OCI-LY7 (cell line): ENCODE measurements around the gene STK35. TPM values are rescaled to one million over a fixed set of nuclear protein-coding genes. Genes with fewer than 3 reads are reported as not detected.

ENCODE experiments used
- BruUV-seq: library from RNA; stranded (reverse); fragments of 400-500 nt; replicated peaks from 2 replicates; lab custom pipeline; 2021; lab: Mats Ljungman, UMichigan
- CTCF ChIA-PET: fragments of 300-600 bp; sonication (Branson Sonifier 250); formaldehyde crosslinking; loops from one replicate; lab custom pipeline; 2022; ENCODE audit warnings: antibody characterized with exemption; ENCODE audit not compliant: unreplicated experiment; lab: Charles Lee
- POLR2A ChIA-PET: fragments of 300-600 bp; sonication (Branson Sonifier 250); formaldehyde crosslinking; loops from one replicate; lab custom pipeline; 2022; ENCODE audit warnings: antibody characterized with exemption; lab: Charles Lee
- DNase-seq: peaks from one replicate; pipeline ENCODE4 v3.0.0-alpha.2; 2015; ENCODE audit warnings: low spot score
- H2AFZ ChIP-seq: fragments of 200-600 bp; sonication (generic), shearing (Covaris generic); 2 replicates; pipeline ENCODE4 v1.6.1; 2014; ENCODE audit warnings: mild to moderate bottlenecking, antibody characterized with exemption, low read length, moderate library complexity
- H3K27ac ChIP-seq: fragments of 200-600 bp; sonication (generic); 2 replicates; pipeline ENCODE4 v1.5.1; 2014; ENCODE audit warnings: mixed run types, low read depth, mild to moderate bottlenecking, moderate library complexity, low read length, inconsistent platforms; ENCODE audit not compliant: poor library complexity, severe bottlenecking
- H3K36me3 ChIP-seq: fragments of 200-600 bp; sonication (generic); 2 replicates; pipeline ENCODE4 v1.6.1; 2014; ENCODE audit warnings: mild to moderate bottlenecking, antibody characterized with exemption, low read length, moderate library complexity, mixed read lengths; ENCODE audit not compliant: insufficient read depth
- H3K4me1 ChIP-seq: fragments of 200-600 bp; sonication (generic); 2 replicates; pipeline ENCODE4 v1.5.1; 2014; ENCODE audit warnings: mild to moderate bottlenecking, low read length; ENCODE audit not compliant: insufficient read depth, poor library complexity, severe bottlenecking
- H3K4me2 ChIP-seq: fragments of 200-600 bp; sonication (generic); 2 replicates; pipeline ENCODE4 v1.6.1; 2014; ENCODE audit warnings: mild to moderate bottlenecking, low read length
- H3K4me3 ChIP-seq: fragments of 200-600 bp; sonication (generic); 2 replicates; pipeline ENCODE4 v1.5.1; 2014; ENCODE audit warnings: mild to moderate bottlenecking, low read depth, low read length; ENCODE audit not compliant: poor library complexity, severe bottlenecking
- H3K79me2 ChIP-seq: fragments of 200-600 bp; sonication (generic); 2 replicates; pipeline ENCODE4 v1.6.1; 2016; ENCODE audit warnings: low read depth, mild to moderate bottlenecking, low read length, moderate library complexity, mixed read lengths; ENCODE audit not compliant: insufficient read depth
- H3K9me2 ChIP-seq: fragments of 200-600 bp; sonication (generic); 2 replicates; pipeline ENCODE4 v1.6.1; 2016; ENCODE audit warnings: mild to moderate bottlenecking, low read length, mixed read lengths; ENCODE audit not compliant: insufficient read depth
- H3K9me3 ChIP-seq: fragments of 200-600 bp; sonication (generic); 2 replicates; pipeline ENCODE4 v1.6.1; 2014; ENCODE audit warnings: mild to moderate bottlenecking, mixed run types, low read length, mixed read lengths
- H4K20me1 ChIP-seq: fragments of 200-600 bp; sonication (generic); 2 replicates; pipeline ENCODE4 v1.6.1; 2014; ENCODE audit warnings: mild to moderate bottlenecking, antibody characterized with exemption, low read length, moderate library complexity, mixed read lengths; ENCODE audit not compliant: insufficient read depth
- EZH2phosphoT487 ChIP-seq: fragments of 200-600 bp; sonication (generic); IDR thresholded peaks from 2 replicates; pipeline ENCODE4 v1.6.1; 2018; ENCODE audit warnings: low read depth, borderline replicate concordance, mild to moderate bottlenecking, mixed run types, antibody characterized with exemption, low read length, moderate library complexity, mixed read lengths
- intact Hi-C: fragments of 100-400 bp; cut with micrococcal nuclease; formaldehyde crosslinking; loops from one replicate; pipeline ENCODE4 v1.10.0; 2022; ENCODE audit not compliant: unreplicated experiment
- total RNA-seq, 2 experiments: library from RNA; depleted of rRNA in 1 of 2; stranded (reverse); fragments of >200 nt in 1 of 2; shearing (Covaris generic) in 1 of 2; gene quantifications; 2 replicates each; pipeline ENCODE4 v1.2.3, GENCODE V29; 2014 to 2022
- TF ChIP-seq, protein P1 (sequence below): fragments of 200-600 bp; sonication (generic); conservative IDR thresholded peaks from 2 replicates; pipeline ENCODE4 v1.5.1; 2014; ENCODE audit warnings: mild to moderate bottlenecking, antibody characterized with exemption, low read length, moderate library complexity, mixed read lengths

The STK35 gene
- total RNA-seq, 2 experiments from 2014 or later = 21.4 to 22.3 TPM

DNA sequence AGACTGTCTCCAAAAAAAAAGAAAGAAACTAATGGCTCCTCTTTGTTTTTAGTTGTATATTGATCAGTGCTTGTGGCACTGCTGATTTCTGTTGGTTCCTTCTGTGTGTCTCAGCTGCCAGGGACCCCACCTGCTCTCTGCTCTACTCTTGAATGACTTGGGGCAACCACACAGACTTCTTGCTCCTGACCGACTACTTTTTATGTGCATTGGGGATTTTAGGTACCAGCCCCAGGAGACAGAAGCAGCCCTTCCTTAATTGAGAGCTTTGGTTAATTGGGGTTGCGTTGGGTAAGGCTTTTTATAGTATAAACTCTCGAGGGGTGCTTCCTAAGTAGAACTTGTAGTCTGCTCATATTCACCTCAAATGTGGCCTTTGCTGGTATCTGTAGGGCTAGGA lies 6.9 kb downstream of the STK35 start:
- no peak overlapping the region for H3K4me2 ChIP-seq

DNA sequence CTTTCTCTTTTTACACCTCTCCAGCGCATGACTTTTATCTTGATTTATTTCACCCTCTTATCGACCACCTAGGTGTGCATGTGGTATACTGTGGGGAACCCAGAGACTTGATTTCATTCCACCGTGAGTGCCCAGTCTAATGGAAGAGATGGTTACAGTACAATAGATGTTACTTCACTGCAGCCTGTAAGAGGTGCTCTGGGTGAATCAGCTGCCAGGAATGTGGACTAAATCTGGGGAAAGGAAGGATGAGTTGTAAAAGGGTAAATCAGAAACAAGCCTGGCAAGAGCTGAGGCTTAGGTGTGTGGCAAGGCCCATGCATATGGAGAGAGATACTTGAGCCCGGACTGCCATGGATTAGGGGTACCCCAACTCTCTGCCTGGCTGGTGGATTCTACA lies 7.4 kb downstream of the STK35 start:
- peaks cover 86% of the 10 kb centered on the region for H3K36me3 ChIP-seq
- intact Hi-C loops = no loop called here
- H3K27ac ChIP-seq = no peak overlapping the region
- no peak for DNase-seq
- no peak overlapping the region for H3K4me3 ChIP-seq
- no TSS peak for BruUV-seq
- H3K79me2 ChIP-seq = peaks cover 92% of the 10 kb centered on the region
- no peak overlapping the region for H2AFZ ChIP-seq
- ChIA-PET CTCF (no interaction called here), POLR2A (no interaction called here)
- TF ChIP-seq, protein P1, sequence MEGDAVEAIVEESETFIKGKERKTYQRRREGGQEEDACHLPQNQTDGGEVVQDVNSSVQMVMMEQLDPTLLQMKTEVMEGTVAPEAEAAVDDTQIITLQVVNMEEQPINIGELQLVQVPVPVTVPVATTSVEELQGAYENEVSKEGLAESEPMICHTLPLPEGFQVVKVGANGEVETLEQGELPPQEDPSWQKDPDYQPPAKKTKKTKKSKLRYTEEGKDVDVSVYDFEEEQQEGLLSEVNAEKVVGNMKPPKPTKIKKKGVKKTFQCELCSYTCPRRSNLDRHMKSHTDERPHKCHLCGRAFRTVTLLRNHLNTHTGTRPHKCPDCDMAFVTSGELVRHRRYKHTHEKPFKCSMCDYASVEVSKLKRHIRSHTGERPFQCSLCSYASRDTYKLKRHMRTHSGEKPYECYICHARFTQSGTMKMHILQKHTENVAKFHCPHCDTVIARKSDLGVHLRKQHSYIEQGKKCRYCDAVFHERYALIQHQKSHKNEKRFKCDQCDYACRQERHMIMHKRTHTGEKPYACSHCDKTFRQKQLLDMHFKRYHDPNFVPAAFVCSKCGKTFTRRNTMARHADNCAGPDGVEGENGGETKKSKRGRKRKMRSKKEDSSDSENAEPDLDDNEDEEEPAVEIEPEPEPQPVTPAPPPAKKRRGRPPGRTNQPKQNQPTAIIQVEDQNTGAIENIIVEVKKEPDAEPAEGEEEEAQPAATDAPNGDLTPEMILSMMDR = no peak
- TF ChIP-seq EZH2phosphoT487 = no peak
- peaks cover 43% of the 10 kb centered on the region for H4K20me1 ChIP-seq
- no peaks in the 10 kb centered on the region for H3K9me3 ChIP-seq
- no peak overlapping the region for H3K4me2 ChIP-seq
- H3K9me2 ChIP-seq = no peaks in the 10 kb centered on the region
- peaks cover 15% of the 10 kb centered on the region for H3K4me1 ChIP-seq

More for the DNA sequence above, 6.9 kb downstream of the STK35 start:
- H4K20me1 ChIP-seq = peaks cover 48% of the 10 kb centered on the region
- no peak overlapping the region for H3K4me3 ChIP-seq
- TF ChIP-seq, protein P1 = no peak
- no peak for TF ChIP-seq EZH2phosphoT487
- intact Hi-C loops = no loop called here
- H2AFZ ChIP-seq = no peak overlapping the region
- ChIA-PET CTCF (no interaction called here), POLR2A (no interaction called here)
- no peak for DNase-seq
- no TSS peak for BruUV-seq
- H3K79me2 ChIP-seq = peaks cover 96% of the 10 kb centered on the region
- H3K9me3 ChIP-seq = no peaks in the 10 kb centered on the region
- peaks cover 16% of the 10 kb centered on the region for H3K4me1 ChIP-seq
- H3K9me2 ChIP-seq = no peaks in the 10 kb centered on the region
- peaks cover 82% of the 10 kb centered on the region for H3K36me3 ChIP-seq
- H3K27ac ChIP-seq = no peak overlapping the region

DNA sequence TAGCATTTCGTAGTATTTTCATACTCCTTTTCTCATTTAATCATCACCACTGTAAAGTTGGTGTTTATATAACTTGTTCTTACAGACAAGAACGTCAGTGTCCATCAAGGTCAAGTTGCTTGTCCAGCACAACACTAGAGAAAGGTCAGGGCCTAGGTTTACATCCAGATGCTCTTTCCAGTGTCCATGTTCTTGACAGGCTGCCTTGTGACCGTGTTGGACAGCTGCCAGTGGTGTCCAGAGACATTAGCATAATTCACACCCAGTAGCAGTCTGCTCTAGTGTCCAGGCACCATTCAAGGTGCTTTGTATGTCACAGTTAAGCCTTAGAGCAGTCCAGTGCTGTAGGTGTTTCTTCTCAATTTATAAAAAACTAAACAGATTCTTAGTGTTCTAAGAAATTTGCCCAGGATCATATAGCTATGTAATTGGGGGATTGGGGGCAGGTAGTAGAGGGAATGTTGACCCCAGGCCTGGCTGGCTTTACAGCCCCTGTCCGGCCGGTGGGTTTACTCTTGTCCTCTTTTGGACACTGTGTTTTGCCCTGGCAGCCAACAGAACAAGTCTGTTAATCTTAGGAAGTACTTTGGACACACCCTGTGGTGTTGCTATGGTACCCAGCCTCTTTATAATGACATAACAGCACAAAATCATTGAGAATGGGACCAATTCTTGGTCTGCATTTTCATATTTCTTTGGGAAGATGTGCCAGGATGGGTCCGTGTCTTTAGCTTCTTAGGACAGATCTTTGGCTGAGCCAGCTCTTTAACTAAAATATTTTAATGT lies 8.0 kb downstream of the STK35 start:
- peaks cover 9% of the 10 kb centered on the region for H3K4me1 ChIP-seq
- intact Hi-C loops = no loop called here
- no peaks in the 10 kb centered on the region for H3K9me2 ChIP-seq
- no peaks in the 10 kb centered on the region for H3K9me3 ChIP-seq
- ChIA-PET POLR2A (interaction anchor here (1.3 kb wide), 1 partner anchor 12 kb away, joined by 3 read pairs; no protein-coding TSS in a partner anchor), CTCF (no interaction called here)
- no peak overlapping the region for H3K4me3 ChIP-seq
- H2AFZ ChIP-seq = no peak overlapping the region
- H3K79me2 ChIP-seq = peaks cover 86% of the 10 kb centered on the region
- H3K4me2 ChIP-seq = peak overlapping the region; percentile 24; the same call in 1 of the 2 replicates
- TF ChIP-seq, protein P1 = no peak
- TF ChIP-seq EZH2phosphoT487 = no peak
- no peak for DNase-seq
- peaks cover 43% of the 10 kb centered on the region for H4K20me1 ChIP-seq
- no TSS peak for BruUV-seq
- H3K36me3 ChIP-seq = peaks cover 92% of the 10 kb centered on the region
- H3K27ac ChIP-seq = no peak overlapping the region
